HG03025 (cell line): ENCODE results near the gene PCDHGA7.
"Not testable (repeated sequence)": the region's sequence is repeated elsewhere in the genome, so short reads cannot be mapped to it uniquely, and the experiment has no call there.

Source experiments
- ATAC-seq: cut with Tn5 transposase; IDR thresholded peaks from one replicate; pipeline ENCODE4 v1.9.1; 2021; ENCODE audit warnings: mild to moderate bottlenecking, moderate library complexity; ENCODE audit not compliant: unreplicated experiment, low FRiP score

The PCDHGA7 gene

GRCh38 chr5:141397756-141398551 lies 15.4 kb downstream of the PCDHGA7 start, which contains the start of gene PCDHGB5:
Gene PCDHGB5 (plus strand): TSS chr5:141397947. CDS start chr5:141398128, 181 bp downstream.
- not testable (repeated sequence) for ATAC-seq

- ATAC-seq = no peak
These were observed 16.1 kb downstream of the PCDHGA7 start for GRCh38 chr5:141398608-141399007.

- no peak for ATAC-seq
These were observed 17.2 kb downstream of the PCDHGA7 start for GRCh38 chr5:141399555-141400258.

DNA sequence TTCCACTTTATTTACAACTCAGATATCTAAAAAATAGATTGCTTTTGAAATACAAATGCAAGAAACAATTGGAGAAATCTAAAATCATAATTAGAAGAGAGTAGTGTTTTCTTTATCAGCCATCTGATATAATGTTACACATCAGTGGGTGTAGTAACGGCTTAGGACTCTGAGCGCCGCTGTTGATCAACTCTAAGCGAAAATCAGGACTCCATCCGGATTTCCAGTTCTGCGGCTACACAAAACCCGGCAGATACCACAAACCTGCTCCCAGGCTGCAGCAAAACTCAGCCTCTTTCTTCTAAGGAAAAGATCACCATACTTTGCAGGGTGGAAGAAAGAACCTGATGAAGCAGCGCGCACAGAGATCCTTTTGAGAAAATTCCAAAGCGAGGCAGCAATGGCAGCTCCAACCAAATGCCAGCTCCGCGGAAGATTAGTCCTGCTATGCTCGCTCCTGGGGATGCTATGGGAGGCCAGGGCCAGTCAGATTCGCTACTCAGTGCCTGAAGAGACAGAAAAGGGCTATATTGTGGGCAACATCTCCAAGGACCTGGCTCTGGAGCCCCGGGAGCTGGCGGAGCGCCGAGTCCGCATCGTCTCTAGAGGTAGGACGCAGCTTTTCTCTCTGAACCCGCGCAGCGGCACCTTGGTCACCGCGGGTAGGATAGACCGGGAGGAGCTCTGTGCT lies 20.2 kb downstream of the PCDHGA7 start, which contains the start of gene PCDHGA9:
PCDHGA9 (plus strand) TSS at position 226 of the 691 bp plus-strand sequence; CDS start at position 401, 175 bp downstream.
- no peak for ATAC-seq

- no peak for ATAC-seq
These were observed 20.8 kb downstream of the PCDHGA7 start for GRCh38 chr5:141403387-141403786.

DNA sequence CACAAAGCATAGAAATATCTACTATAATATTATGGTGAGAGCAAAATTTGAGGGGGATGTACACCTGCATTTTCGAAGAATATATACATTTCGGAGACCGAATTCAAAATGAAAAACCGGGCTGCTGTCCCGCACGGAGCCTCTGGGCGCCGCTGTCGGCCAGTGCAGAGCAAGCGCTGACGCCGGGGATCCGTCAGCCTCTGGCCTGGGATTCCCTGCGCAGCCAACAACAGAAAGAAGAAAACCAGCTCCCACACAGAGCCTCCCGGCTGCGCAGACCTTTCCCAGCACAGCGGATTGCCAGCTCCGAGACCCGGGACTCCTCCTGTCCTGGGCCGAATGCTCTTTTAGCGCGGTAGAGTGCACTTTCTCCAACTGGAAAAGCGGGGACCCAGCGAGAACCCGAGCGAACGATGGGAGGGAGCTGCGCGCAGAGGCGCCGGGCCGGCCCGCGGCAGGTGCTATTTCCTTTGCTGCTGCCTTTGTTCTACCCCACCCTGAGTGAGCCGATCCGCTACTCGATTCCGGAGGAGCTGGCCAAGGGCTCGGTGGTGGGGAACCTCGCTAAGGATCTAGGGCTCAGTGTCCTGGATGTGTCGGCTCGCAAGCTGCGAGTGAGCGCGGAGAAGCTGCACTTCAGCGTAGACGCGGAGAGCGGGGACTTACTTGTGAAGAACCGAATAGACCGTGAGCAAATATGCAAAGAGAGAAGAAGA lies 25.4 kb downstream of the PCDHGA7 start, which contains the start of gene PCDHGB6:
PCDHGB6 (plus strand) TSS at position 232 of the 716 bp plus-strand sequence; CDS start at position 414, 182 bp downstream.
- not testable (repeated sequence) for ATAC-seq

DNA sequence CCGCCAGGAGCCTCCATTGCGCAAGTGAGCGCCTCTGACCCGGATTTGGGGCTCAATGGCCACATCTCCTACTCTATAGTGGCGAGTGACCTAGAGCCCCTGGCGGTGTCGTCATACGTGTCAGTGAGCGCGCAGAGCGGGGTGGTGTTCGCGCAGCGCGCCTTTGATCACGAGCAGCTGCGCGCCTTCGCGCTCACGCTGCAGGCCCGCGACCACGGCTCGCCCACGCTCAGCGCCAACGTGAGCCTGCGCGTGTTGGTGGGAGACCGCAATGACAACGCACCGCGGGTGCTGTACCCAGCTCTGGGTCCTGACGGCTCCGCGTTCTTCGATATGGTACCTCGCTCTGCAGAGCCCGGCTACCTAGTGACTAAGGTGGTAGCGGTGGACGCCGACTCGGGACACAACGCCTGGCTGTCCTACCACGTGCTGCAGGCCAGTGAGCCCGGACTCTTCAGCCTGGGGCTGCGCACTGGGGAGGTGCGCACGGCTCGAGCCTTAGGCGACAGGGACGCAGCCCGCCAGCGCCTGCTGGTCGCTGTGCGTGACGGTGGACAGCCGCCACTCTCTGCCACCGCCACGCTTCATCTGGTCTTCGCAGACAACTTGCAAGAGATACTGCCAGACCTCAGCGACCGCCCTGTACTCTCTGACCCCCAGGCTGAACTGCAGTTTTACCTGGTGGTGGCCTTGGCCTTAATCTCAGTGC lies 27.2 kb downstream of the PCDHGA7 start:
- no peak for ATAC-seq

GRCh38 chr5:141411575-141411974 lies 29.0 kb downstream of the PCDHGA7 start:
- no peak for ATAC-seq

- peak; percentile 50 for ATAC-seq
These were observed 30.5 kb downstream of the PCDHGA7 start, which contains the start of gene PCDHGA10 for GRCh38 chr5:141412854-141413539. Gene PCDHGA10 (plus strand): TSS chr5:141412987. CDS start chr5:141413176, 189 bp downstream.

DNA sequence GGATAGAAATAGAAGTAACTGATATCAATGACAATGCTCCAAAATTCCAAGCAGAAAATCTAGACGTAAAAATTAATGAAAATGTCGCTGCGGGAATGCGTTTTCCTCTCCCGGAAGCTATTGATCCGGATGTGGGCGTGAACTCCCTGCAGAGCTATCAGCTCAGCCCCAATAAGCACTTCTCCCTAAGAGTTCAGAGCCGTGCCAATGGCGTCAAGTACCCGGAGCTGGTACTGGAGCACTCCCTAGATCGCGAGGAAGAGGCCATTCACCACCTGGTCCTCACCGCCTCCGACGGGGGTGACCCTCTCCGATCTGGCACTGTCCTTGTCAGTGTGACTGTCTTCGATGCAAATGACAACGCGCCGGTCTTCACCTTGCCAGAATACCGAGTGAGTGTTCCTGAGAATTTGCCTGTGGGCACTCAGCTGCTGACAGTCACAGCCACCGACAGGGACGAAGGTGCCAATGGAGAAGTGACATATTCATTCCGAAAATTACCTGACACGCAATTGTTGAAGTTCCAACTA lies 31.1 kb downstream of the PCDHGA7 start:
- no peak for ATAC-seq

GRCh38 chr5:141414548-141415274 lies 32.2 kb downstream of the PCDHGA7 start:
- not testable (repeated sequence) for ATAC-seq

- ATAC-seq = not testable (repeated sequence)
These were observed 32.7 kb downstream of the PCDHGA7 start for GRCh38 chr5:141415275-141415618.

DNA sequence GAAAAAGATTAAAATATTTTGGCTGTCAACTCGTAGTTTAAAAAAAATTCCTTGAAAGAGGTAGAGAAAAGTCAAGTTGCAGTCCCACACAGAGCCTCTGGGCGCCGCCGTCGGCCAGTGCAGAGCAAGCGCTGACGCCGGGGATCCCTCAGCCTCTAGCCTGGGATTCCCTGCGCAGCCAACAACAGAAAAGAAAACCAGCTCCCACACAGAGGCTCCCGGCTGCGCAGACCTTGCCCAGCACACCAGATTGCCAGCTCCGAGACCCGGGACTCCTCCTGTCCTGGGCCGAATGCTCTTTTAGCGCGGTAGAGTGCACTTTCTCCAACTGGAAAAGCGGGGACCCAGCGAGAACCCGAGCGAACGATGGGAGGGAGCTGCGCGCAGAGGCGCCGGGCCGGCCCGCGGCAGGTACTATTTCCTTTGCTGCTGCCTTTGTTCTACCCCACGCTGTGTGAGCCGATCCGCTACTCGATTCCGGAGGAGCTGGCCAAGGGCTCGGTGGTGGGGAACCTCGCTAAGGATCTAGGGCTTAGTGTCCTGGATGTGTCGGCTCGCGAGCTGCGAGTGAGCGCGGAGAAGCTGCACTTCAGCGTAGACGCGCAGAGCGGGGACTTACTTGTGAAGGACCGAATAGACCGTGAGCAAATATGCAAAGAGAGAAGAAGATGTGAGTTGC lies 35.1 kb downstream of the PCDHGA7 start, which contains the start of gene PCDHGB7:
PCDHGB7 (plus strand) TSS at position 184 of the 679 bp plus-strand sequence; CDS start at position 367, 183 bp downstream.
- peak; percentile 78 for ATAC-seq

DNA sequence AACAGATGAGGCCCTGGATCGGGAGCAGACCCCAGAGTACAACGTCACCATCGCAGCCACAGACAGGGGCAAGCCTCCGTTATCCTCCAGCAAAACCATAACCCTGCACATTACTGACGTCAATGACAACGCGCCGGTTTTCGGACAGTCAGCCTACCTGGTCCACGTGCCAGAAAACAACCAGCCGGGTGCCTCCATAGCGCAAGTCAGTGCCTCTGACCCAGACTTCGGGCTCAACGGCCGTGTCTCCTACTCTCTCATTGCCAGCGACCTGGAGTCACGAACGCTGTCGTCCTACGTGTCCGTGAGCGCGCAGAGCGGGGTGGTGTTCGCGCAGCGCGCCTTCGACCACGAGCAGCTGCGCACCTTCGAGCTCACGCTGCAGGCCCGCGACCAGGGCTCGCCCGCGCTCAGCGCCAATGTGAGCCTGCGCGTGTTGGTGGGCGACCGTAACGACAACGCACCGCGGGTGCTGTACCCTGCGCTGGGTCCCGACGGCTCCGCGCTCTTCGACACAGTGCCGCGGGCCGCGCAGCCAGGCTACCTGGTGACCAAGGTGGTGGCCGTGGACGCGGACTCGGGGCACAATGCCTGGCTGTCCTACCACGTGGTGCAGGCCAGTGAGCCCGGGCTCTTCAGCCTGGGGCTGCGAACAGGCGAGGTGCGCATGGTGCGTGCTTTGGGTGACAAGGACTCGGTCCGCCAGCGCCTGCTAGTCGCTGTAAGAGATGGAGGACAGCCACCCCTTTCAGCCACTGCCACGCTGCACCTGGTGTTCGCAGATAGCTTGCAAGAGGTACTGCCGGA lies 36.7 kb downstream of the PCDHGA7 start:
- no peak for ATAC-seq

- no peak for ATAC-seq
These were observed 38.4 kb downstream of the PCDHGA7 start, which contains the start of gene PCDHGA11 for GRCh38 chr5:141420855-141421488. Gene PCDHGA11 (plus strand): TSS chr5:141421051. CDS start chr5:141421228, 177 bp downstream.

GRCh38 chr5:141421489-141421855 lies 38.9 kb downstream of the PCDHGA7 start:
- ATAC-seq = no peak
